K562 (cell line): Measurements from ENCODE around the gene HIGD1C. TPM values are rescaled to one million over a fixed set of nuclear protein-coding genes. Genes with fewer than 3 reads are reported as not detected.
A peak's percentile ranks its signal among the peaks of the same experiment; 100 is the strongest.

Experiments used
- ARID1B ChIP-seq: fragments of 450-650 bp; IDR thresholded peaks from 2 replicates; pipeline ENCODE4 v1.6.1; 2016; ENCODE audit warnings: antibody characterized with exemption, mild to moderate bottlenecking, inconsistent platforms
- CBFA2T2 ChIP-seq: fragments of 450-650 bp; conservative IDR thresholded peaks from 2 replicates; pipeline ENCODE4 v1.6.1; 2017; ENCODE audit warnings: mild to moderate bottlenecking
- FIP1L1 ChIP-seq: fragments of 200-400 bp; formaldehyde crosslinking; IDR thresholded peaks from 2 replicates; pipeline ENCODE4 v1.6.1; 2018; ENCODE audit warnings: mild to moderate bottlenecking, low read depth, low read length; ENCODE audit not compliant: poor library complexity, severe bottlenecking
- L3MBTL2 ChIP-seq: fragments of 450-650 bp; IDR thresholded peaks from 2 replicates; pipeline ENCODE4 v1.6.1; 2016; ENCODE audit warnings: mild to moderate bottlenecking, moderate library complexity
- NCOA1 ChIP-seq: fragments of 450-650 bp; IDR thresholded peaks from 2 replicates; pipeline ENCODE4 v1.6.1; 2016; ENCODE audit warnings: low read depth
- NR2C2 ChIP-seq, 2 experiments: fragments of 200-800 bp in 1 of 2; sonication (Bioruptor generic) in 1 of 2; sonication (generic) in 1 of 2; formaldehyde crosslinking in 1 of 2; IDR thresholded peaks; 2 replicates each; pipeline versions ENCODE4 v1.6.1 to v1.8.0; 2016 to 2022; ENCODE audit warnings: mild to moderate bottlenecking in 1 of 2, missing compliant biosample characterization in 1 of 2, missing genetic modification characterization in 1 of 2, missing genetic modification reagents in 1 of 2
- NR3C1 ChIP-seq: sonication (generic); formaldehyde crosslinking; IDR thresholded peaks from 2 replicates; pipeline ENCODE4 v1.8.1; 2022; ENCODE audit warnings: missing genetic modification reagents
- SMAD3 ChIP-seq: fragments of 450-650 bp; formaldehyde crosslinking; conservative IDR thresholded peaks from 2 replicates; pipeline ENCODE4 v1.4.0; 2020; ENCODE audit warnings: mild to moderate bottlenecking
- SMARCA4 ChIP-seq: fragments of 450-650 bp; IDR thresholded peaks from 2 replicates; pipeline ENCODE4 v1.6.1; 2016
- polyA plus RNA-seq, 8 experiments: library from polyadenylated mRNA; depleted of rRNA in 4 of 8; stranded (reverse) in 5 of 8; unstranded in 3 of 8; fragments of >200 nt; fragmentation: Nextera tagmentation in 2 of 8; fragmentation: Illumina TruSeq in 1 of 8; extraction: Ambion mirVana in 2 of 8; extraction: Trizol in 1 of 8; gene quantifications; 2 replicates each; pipeline versions ENCODE4 v1.2.1 to v1.2.3, GENCODE V29; 2011 to 2014; ENCODE audit warnings: inconsistent platforms in 1 of 8, missing spikeins in 1 of 8
- total RNA-seq, 7 experiments: library from RNA; depleted of rRNA in 6 of 7; stranded (reverse); fragments of >200 nt in 6 of 7; fragmentation: Illumina TruSeq in 2 of 7; extraction: Trizol in 2 of 7; gene quantifications; 2 replicates each; pipeline versions ENCODE4 v1.2.1 to v1.2.3, GENCODE V29; 2011 to 2021; ENCODE audit warnings: low replicate concordance in 1 of 7
- TF ChIP-seq, protein P1 (sequence below), 3 experiments: fragments of 200-800 bp in 1 of 3; fragments of 250-450 bp in 1 of 3; fragments of 450-650 bp in 1 of 3; sonication (Bioruptor Pico) in 1 of 3; sonication (Bioruptor generic) in 1 of 3; formaldehyde crosslinking in 1 of 3; IDR thresholded peaks; 2 replicates each; pipeline versions ENCODE4 v1.6.1 to v1.8.0; 2016 to 2022; ENCODE audit warnings: mild to moderate bottlenecking in 2 of 3, missing genetic modification characterization in 2 of 3, missing compliant biosample characterization in 1 of 3, moderate library complexity in 1 of 3
- TF ChIP-seq, protein P2 (sequence below), 2 experiments: IDR thresholded peaks in 1 of 2; conservative IDR thresholded peaks in 1 of 2; 2 replicates each; pipeline ENCODE4 v1.6.1; 2016; ENCODE audit warnings: low read depth in 2 of 2, mild to moderate bottlenecking in 1 of 2, missing compliant biosample characterization in 1 of 2, missing genetic modification characterization in 1 of 2, moderate library complexity in 1 of 2
- TF ChIP-seq, protein P3 (sequence below): sonication (generic); formaldehyde crosslinking; IDR thresholded peaks from 2 replicates; pipeline ENCODE4 v1.8.0; 2022; ENCODE audit warnings: missing genetic modification reagents, mild to moderate bottlenecking, moderate library complexity, borderline replicate concordance
- TF ChIP-seq, protein P4 (sequence below): fragments of 150-350 bp; conservative IDR thresholded peaks from 2 replicates; pipeline ENCODE4 v1.6.1; 2014; ENCODE audit warnings: low read length
- TF ChIP-seq, protein P5 (sequence below): fragments of 450-650 bp; formaldehyde crosslinking; IDR thresholded peaks from 2 replicates; pipeline ENCODE4 v1.4.0; 2020; ENCODE audit warnings: mild to moderate bottlenecking, moderate library complexity

HIGD1C gene
- total and polyA plus RNA-seq, 9 of the 15 experiments (the other 6 are each of a cell fraction or from before 2014, with no cell fraction given), result not detected

DNA sequence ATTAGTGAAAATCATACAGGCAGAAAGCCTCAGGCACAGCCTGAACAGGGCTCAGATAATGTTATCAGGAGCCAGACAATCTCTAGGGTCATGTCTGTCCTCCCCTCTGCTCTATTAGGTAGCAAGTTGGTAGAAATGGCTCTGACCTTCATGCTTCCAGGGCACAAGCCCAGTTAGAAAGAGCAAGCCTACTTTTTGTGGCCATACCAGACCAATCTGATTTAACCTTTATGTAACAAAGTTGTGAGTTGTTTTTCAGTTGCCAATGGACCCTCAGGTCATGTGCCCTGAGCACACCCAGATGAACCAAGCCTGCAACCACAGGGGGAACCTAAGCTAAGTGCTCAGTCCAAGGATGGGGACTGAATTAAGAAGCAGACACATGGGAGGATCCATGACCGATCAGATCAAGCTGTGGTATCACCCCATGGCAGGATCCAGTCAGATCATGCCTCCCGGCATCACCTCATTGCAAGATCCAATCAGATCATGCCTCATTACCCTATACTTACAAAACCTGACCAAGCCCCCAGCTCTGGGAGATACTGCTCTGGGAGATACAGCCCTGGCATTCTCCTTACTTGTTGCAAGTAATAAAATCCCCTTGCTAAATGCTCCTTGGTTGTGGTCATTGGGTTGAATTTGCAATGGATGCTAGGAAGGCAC is 18.8 kb upstream of the HIGD1C start (continued):
- TF ChIP-seq, protein P1, sequence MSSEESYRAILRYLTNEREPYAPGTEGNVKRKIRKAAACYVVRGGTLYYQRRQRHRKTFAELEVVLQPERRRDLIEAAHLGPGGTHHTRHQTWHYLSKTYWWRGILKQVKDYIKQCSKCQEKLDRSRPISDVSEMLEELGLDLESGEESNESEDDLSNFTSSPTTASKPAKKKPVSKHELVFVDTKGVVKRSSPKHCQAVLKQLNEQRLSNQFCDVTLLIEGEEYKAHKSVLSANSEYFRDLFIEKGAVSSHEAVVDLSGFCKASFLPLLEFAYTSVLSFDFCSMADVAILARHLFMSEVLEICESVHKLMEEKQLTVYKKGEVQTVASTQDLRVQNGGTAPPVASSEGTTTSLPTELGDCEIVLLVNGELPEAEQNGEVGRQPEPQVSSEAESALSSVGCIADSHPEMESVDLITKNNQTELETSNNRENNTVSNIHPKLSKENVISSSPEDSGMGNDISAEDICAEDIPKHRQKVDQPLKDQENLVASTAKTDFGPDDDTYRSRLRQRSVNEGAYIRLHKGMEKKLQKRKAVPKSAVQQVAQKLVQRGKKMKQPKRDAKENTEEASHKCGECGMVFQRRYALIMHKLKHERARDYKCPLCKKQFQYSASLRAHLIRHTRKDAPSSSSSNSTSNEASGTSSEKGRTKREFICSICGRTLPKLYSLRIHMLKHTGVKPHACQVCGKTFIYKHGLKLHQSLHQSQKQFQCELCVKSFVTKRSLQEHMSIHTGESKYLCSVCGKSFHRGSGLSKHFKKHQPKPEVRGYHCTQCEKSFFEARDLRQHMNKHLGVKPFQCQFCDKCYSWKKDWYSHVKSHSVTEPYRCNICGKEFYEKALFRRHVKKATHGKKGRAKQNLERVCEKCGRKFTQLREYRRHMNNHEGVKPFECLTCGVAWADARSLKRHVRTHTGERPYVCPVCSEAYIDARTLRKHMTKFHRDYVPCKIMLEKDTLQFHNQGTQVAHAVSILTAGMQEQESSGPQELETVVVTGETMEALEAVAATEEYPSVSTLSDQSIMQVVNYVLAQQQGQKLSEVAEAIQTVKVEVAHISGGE (CRISPR knock-in tag; IDR thresholded peaks at IDR 0.05), result peak in 2 of 3 experiments; percentile 47 to 97; a peak in 3 of 6 replicates
- TF ChIP-seq SMAD3 (CRISPR knock-in tag) (no peak), NR2C2 (CRISPR knock-in tag; IDR thresholded peaks at IDR 0.05) (no peak), NR2C2 (tag; IDR thresholded peaks at IDR 0.05) (peak; percentile 56), NCOA1 (peak; percentile 23; the same call in 1 of the 2 replicates), L3MBTL2 (peak; percentile 55; the same call in 1 of the 2 replicates), ARID1B (peak; percentile 73), CBFA2T2 (peak; percentile 51), NR3C1 (CRISPR knock-in tag) (no peak), SMARCA4 (0 out of 2 replicates have a peak, but pooled peaks have one; percentile 27), FIP1L1 (no peak)
- TF ChIP-seq, protein P2, sequence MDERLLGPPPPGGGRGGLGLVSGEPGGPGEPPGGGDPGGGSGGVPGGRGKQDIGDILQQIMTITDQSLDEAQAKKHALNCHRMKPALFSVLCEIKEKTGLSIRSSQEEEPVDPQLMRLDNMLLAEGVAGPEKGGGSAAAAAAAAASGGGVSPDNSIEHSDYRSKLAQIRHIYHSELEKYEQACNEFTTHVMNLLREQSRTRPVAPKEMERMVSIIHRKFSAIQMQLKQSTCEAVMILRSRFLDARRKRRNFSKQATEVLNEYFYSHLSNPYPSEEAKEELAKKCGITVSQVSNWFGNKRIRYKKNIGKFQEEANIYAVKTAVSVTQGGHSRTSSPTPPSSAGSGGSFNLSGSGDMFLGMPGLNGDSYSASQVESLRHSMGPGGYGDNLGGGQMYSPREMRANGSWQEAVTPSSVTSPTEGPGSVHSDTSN (CRISPR knock-in tag; IDR thresholded peaks at IDR 0.05; ENCODE audit: low read depth), result no peak
- TF ChIP-seq, protein P2 (tag; conservative IDR thresholded peaks at IDR 0.05; ENCODE audit: low read depth), result no peak
- TF ChIP-seq, protein P3, sequence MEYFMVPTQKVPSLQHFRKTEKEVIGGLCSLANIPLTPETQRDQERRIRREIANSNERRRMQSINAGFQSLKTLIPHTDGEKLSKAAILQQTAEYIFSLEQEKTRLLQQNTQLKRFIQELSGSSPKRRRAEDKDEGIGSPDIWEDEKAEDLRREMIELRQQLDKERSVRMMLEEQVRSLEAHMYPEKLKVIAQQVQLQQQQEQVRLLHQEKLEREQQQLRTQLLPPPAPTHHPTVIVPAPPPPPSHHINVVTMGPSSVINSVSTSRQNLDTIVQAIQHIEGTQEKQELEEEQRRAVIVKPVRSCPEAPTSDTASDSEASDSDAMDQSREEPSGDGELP (CRISPR knock-in tag), result no peak
- TF ChIP-seq, protein P4, sequence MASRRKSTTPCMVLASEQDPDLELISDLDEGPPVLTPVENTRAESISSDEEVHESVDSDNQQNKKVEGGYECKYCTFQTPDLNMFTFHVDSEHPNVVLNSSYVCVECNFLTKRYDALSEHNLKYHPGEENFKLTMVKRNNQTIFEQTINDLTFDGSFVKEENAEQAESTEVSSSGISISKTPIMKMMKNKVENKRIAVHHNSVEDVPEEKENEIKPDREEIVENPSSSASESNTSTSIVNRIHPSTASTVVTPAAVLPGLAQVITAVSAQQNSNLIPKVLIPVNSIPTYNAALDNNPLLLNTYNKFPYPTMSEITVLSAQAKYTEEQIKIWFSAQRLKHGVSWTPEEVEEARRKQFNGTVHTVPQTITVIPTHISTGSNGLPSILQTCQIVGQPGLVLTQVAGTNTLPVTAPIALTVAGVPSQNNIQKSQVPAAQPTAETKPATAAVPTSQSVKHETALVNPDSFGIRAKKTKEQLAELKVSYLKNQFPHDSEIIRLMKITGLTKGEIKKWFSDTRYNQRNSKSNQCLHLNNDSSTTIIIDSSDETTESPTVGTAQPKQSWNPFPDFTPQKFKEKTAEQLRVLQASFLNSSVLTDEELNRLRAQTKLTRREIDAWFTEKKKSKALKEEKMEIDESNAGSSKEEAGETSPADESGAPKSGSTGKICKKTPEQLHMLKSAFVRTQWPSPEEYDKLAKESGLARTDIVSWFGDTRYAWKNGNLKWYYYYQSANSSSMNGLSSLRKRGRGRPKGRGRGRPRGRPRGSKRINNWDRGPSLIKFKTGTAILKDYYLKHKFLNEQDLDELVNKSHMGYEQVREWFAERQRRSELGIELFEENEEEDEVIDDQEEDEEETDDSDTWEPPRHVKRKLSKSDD, result no peak
- TF ChIP-seq, protein P5, sequence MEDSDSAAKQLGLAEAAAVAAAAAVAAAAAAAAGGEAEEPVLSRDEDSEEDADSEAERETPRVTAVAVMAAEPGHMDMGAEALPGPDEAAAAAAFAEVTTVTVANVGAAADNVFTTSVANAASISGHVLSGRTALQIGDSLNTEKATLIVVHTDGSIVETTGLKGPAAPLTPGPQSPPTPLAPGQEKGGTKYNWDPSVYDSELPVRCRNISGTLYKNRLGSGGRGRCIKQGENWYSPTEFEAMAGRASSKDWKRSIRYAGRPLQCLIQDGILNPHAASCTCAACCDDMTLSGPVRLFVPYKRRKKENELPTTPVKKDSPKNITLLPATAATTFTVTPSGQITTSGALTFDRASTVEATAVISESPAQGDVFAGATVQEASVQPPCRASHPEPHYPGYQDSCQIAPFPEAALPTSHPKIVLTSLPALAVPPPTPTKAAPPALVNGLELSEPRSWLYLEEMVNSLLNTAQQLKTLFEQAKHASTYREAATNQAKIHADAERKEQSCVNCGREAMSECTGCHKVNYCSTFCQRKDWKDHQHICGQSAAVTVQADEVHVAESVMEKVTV (CRISPR knock-in tag), result no peak
